ENCODE measurements around the gene ANGPTL7.

DNA sequence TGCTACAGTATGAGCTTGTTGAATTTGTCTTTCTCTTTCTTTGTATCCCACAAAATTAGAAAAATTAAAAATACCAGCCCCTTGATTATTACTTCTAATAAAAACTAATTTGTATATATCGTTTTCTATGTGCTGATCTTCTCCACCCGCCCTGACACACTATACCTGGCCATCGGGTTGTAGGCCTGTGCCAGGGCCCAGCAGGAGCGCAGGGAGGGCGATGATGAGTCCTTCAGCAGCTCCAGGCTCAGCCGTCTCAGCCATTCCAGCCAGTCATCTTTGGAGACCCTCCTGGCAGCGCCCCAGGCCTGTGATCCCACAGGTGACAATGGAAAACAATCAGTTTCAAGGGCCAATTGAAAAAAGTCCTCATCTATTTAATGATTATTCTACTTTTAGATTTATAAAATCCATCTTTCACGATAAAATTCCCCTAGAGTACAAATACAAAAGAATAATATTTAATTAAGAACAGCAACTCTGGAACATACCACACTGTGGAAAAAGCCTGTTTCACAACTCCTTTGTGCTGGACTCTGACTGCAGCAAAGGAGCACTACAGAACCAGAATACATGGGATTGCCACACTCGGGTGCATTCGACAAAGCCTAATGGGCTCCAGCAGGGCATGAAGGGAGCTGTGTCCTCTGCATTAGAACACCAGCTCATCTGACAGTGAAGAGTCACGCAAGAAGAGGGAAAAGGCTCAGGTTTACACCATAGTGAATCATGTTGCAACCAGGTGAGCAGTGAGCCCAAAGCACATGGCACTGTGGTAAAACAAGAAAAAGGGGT lies 15.4 kb downstream of the ANGPTL7 start:
- TF ChIP-seq POLR2A (IDR thresholded peaks at IDR 0.05; ENCODE audit: low read depth, low read length) (no peak), TAF1 (IDR thresholded peaks at IDR 0.05; ENCODE audit: low read depth, low read length) (no peak), POLR2AphosphoS5 (IDR thresholded peaks at IDR 0.05; ENCODE audit: low read depth, low read length) (no peak), SPI1 (IDR thresholded peaks at IDR 0.05; ENCODE audit: low read depth, low read length) (no peak), POU2F2 (IDR thresholded peaks at IDR 0.05; ENCODE audit: low read depth, low read length) (no peak)

Measured in GM12891 (cell line).